ENCODE measurements around the gene ANXA1.

- TF ChIP-seq, protein P1, sequence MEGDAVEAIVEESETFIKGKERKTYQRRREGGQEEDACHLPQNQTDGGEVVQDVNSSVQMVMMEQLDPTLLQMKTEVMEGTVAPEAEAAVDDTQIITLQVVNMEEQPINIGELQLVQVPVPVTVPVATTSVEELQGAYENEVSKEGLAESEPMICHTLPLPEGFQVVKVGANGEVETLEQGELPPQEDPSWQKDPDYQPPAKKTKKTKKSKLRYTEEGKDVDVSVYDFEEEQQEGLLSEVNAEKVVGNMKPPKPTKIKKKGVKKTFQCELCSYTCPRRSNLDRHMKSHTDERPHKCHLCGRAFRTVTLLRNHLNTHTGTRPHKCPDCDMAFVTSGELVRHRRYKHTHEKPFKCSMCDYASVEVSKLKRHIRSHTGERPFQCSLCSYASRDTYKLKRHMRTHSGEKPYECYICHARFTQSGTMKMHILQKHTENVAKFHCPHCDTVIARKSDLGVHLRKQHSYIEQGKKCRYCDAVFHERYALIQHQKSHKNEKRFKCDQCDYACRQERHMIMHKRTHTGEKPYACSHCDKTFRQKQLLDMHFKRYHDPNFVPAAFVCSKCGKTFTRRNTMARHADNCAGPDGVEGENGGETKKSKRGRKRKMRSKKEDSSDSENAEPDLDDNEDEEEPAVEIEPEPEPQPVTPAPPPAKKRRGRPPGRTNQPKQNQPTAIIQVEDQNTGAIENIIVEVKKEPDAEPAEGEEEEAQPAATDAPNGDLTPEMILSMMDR (IDR thresholded peaks at IDR 0.05) = no peak
- TF ChIP-seq ZFX (IDR thresholded peaks at IDR 0.05; ENCODE audit: borderline replicate concordance) = no peak
These were observed 37.6 kb upstream of the ANXA1 start for GRCh38 chr9:73114058-73114457.
